Measurements from ENCODE around the gene SUPT3H. TPM values are rescaled to one million over a fixed set of nuclear protein-coding genes. Genes with fewer than 3 reads are reported as not detected.
A peak's percentile ranks its signal among the peaks of the same experiment; 100 is the strongest.

The SUPT3H gene
- polyA plus RNA-seq, 3 donors: 2.4 to 3.5 (median 2.5) TPM

- H3K4me1 ChIP-seq (ENCODE audit: control insufficient read depth in 1 of 2, insufficient read depth in 2 of 2, low read length in 2 of 2): peaks cover 30 to 57% of the 10 kb centered on the region in 2 donors
- intact Hi-C loops (cut with micrococcal nuclease): loop anchor here (5.0 to 10.0 kb wide), 6 partner anchors 47 to 770 kb away; partner anchors contain the start of gene SUPT3H (in 1 of the 2)
- peak overlapping the region; percentile 80 to 88 for H3K27ac ChIP-seq (ENCODE audit: low read depth in 1 of 2, low read length in 2 of 2)
Observed at GRCh38 chr6:45424451-45424861, 46.7 kb upstream of the SUPT3H start.

DNA sequence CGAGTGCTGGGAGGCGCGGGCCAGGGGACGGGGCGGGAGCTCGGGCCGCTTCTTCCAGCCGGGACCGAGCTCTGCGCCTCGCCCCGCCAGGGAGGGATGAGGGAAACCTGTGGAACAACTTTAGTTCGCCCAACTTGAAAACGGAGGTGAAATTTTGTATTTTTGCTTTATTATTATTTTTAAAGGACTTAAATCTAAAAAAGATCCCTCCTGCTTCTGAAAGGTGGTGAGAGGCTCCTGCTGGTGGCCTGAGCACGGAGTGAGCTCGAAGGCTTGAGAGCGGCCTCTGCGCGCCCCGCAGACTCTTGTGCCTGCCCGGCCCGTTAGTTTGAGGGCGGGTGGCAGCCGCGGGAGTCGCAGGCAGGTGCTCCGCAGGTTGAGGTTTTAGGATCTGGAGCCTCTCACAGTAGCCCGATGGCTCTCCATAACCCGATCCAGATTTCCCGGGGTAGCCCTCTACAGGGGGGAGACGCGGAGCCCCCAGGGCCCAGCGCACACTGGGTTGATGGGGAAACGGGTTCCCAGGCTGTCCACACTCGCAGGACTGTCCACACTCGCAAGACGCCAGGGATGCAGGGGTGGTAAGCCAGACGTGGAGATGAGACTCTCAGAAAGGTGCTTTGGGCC lies 46.2 kb upstream of the SUPT3H start:
- H3K27ac Mint-ChIP-seq: peak overlapping the region; percentile 87 to 98 (median 95)
- H3K9me3 Mint-ChIP-seq: peaks cover 0 to 2% (median 0%) of the 10 kb centered on the region in 7 donors
- Histone ChIP-seq H3K9me3 (replicated peaks in 1 of 2; ENCODE audit: control insufficient read depth in 1 of 2, insufficient read depth in 1 of 2, low read length in 2 of 2) (no peaks in the 10 kb centered on the region), H3K27me3 (ENCODE audit: control insufficient read depth in 2 of 2, insufficient read depth in 2 of 2, low read length in 2 of 2) (peaks cover 0 to 12% of the 10 kb centered on the region in 2 donors), H2AFZ (ENCODE audit: insufficient read depth, low read depth, low read length, poor library complexity, severe bottlenecking) (peak overlapping the region; percentile 95), H3K36me3 (replicated peaks in 1 of 2; ENCODE audit: control insufficient read depth in 1 of 2, insufficient read depth in 2 of 2, low read length in 2 of 2) (no peaks in the 10 kb centered on the region), H3K9ac (ENCODE audit: insufficient read depth, low read length, poor library complexity, severe bottlenecking) (peak overlapping the region; percentile 85), H3K27ac (ENCODE audit: low read depth in 1 of 2, low read length in 2 of 2) (peak overlapping the region; percentile 80 to 88), H4K20me1 (ENCODE audit: insufficient read depth, low read length) (no peaks in the 10 kb centered on the region), H3K4me2 (replicated peaks; ENCODE audit: extremely low read depth, low read length, poor library complexity, severe bottlenecking) (peak overlapping the region; percentile 94), H3K4me1 (ENCODE audit: control insufficient read depth in 1 of 2, insufficient read depth in 2 of 2, low read length in 2 of 2) (peaks cover 35 to 62% of the 10 kb centered on the region in 2 donors), H3K79me2 (ENCODE audit: insufficient read depth, low read length) (peaks cover 94% of the 10 kb centered on the region), H3K4me3 (replicated peaks in 1 of 3; ENCODE audit: low read depth in 2 of 3, low read length in 3 of 3) (peak overlapping the region; percentile 83 to 98 (median 97))
- H3K27me3 Mint-ChIP-seq (ENCODE audit: low read depth in 3 of 3): peaks cover 9 to 20% (median 17%) of the 10 kb centered on the region in 3 donors
- peak in 1 of 3 donors; percentile 38 for DNase-seq
- TF ChIP-seq, protein P1, sequence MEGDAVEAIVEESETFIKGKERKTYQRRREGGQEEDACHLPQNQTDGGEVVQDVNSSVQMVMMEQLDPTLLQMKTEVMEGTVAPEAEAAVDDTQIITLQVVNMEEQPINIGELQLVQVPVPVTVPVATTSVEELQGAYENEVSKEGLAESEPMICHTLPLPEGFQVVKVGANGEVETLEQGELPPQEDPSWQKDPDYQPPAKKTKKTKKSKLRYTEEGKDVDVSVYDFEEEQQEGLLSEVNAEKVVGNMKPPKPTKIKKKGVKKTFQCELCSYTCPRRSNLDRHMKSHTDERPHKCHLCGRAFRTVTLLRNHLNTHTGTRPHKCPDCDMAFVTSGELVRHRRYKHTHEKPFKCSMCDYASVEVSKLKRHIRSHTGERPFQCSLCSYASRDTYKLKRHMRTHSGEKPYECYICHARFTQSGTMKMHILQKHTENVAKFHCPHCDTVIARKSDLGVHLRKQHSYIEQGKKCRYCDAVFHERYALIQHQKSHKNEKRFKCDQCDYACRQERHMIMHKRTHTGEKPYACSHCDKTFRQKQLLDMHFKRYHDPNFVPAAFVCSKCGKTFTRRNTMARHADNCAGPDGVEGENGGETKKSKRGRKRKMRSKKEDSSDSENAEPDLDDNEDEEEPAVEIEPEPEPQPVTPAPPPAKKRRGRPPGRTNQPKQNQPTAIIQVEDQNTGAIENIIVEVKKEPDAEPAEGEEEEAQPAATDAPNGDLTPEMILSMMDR (IDR thresholded peaks at IDR 0.05): no peak
- H3K4me3 Mint-ChIP-seq: peak overlapping the region; percentile 99 to 100
- under 1% methylated on average over 29 of the region's 38 CpGs for WGBS (ENCODE audit: insufficient coverage)
- H3K4me1 Mint-ChIP-seq: peaks cover 55% of the 10 kb centered on the region
- intact Hi-C loops (cut with micrococcal nuclease): loop anchor here (2.0 to 10.0 kb wide), 7 partner anchors 13 to 769 kb away; partner anchors contain the start of gene SUPT3H (in 1 of the 2)
- peaks cover 3% of the 10 kb centered on the region in 2 donors for H3K36me3 Mint-ChIP-seq

More at GRCh38 chr6:45424451-45424861, 46.7 kb upstream of the SUPT3H start:
- Histone ChIP-seq H2AFZ (ENCODE audit: insufficient read depth, low read depth, low read length, poor library complexity, severe bottlenecking) (peak overlapping the region; percentile 95), H3K4me2 (replicated peaks; ENCODE audit: extremely low read depth, low read length, poor library complexity, severe bottlenecking) (peak overlapping the region; percentile 94), H3K9me3 (replicated peaks in 1 of 2; ENCODE audit: control insufficient read depth in 1 of 2, insufficient read depth in 1 of 2, low read length in 2 of 2) (no peaks in the 10 kb centered on the region), H3K4me3 (replicated peaks in 1 of 3; ENCODE audit: low read depth in 2 of 3, low read length in 3 of 3) (peak overlapping the region; percentile 83 to 98 (median 97)), H3K79me2 (ENCODE audit: insufficient read depth, low read length) (peaks cover 96% of the 10 kb centered on the region), H4K20me1 (ENCODE audit: insufficient read depth, low read length) (no peaks in the 10 kb centered on the region), H3K9ac (ENCODE audit: insufficient read depth, low read length, poor library complexity, severe bottlenecking) (peak overlapping the region; percentile 85), H3K36me3 (replicated peaks in 1 of 2; ENCODE audit: control insufficient read depth in 1 of 2, insufficient read depth in 2 of 2, low read length in 2 of 2) (no peaks in the 10 kb centered on the region), H3K27me3 (ENCODE audit: control insufficient read depth in 2 of 2, insufficient read depth in 2 of 2, low read length in 2 of 2) (peaks cover 0 to 12% of the 10 kb centered on the region in 2 donors)
- WGBS (ENCODE audit: insufficient coverage): no CpG with 5 or more reads among the region's 6 CpGs
- H3K36me3 Mint-ChIP-seq: peaks cover 8% of the 10 kb centered on the region in 2 donors
- TF ChIP-seq, protein P1 (IDR thresholded peaks at IDR 0.05): no peak
- H3K27ac Mint-ChIP-seq: peak overlapping the region; percentile 87 to 98 (median 95)
- peak overlapping the region; percentile 99 to 100 for H3K4me3 Mint-ChIP-seq
- H3K9me3 Mint-ChIP-seq: peaks cover 0 to 2% (median 0%) of the 10 kb centered on the region in 7 donors
- DNase-seq: peak in 1 of 3 donors; percentile 36
- H3K27me3 Mint-ChIP-seq (ENCODE audit: low read depth in 3 of 3): peaks cover 6 to 15% (median 15%) of the 10 kb centered on the region in 3 donors
- peaks cover 51% of the 10 kb centered on the region for H3K4me1 Mint-ChIP-seq
